ENCODE results near the gene COLEC11.
A peak's percentile ranks its signal among the peaks of the same experiment; 100 is the strongest.

The COLEC11 gene

GRCh38 chr2:3670941-3671340 is 76.0 kb downstream of the COLEC11 start:
- no peak for DNase-seq (ENCODE audit: low read depth, low spot score)

DNA sequence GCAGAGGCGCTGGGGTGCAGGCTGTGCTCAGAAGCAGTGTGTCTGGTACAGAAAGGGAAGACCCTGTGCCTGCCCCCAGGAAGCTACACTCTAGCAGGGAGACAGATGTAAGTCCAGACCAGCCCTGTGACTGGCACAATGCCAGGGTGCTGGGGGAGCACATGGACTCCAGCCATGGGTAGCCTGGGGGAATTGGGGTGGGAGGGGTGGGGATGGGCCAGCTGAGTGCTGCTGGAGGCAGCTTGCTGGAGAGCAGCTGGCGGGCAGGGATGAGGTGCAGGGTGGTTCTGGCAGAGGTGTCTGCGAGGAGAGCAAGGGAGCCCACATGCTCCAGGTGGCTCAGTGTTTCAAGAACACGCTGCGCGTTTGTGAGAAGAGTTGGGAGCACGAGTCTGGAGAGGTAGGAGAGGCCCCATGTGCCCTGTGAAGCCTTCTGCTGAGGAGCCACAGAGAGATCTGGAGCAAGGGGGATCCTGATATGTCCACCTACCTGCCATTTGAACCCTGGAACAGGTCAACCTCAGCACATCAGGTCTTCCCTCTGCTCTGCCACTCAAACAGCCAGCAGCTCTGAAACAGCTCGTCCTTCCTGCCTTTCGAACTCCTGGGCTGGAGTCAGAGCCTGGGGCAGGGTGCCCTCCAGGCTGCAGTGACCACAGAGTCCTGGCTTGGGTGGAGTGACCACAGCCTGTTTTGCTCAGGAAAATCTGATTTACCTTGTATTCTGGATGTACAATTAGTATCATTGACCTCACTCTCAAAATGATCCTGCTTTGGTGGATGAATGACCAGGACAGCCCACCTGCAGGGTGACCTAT is 78.2 kb downstream of the COLEC11 start:
- no peak for DNase-seq (ENCODE audit: low read depth, low spot score)

- DNase-seq (ENCODE audit: low read depth, low spot score) = no peak
These were observed 79.3 kb downstream of the COLEC11 start for GRCh38 chr2:3674066-3674845.

GRCh38 chr2:3675687-3676086 is 80.8 kb downstream of the COLEC11 start:
- no peak for DNase-seq (ENCODE audit: low read depth, low spot score)

- no peak for DNase-seq (ENCODE audit: low read depth, low spot score)
These were observed 82.5 kb downstream of the COLEC11 start for GRCh38 chr2:3677436-3677835.

DNA sequence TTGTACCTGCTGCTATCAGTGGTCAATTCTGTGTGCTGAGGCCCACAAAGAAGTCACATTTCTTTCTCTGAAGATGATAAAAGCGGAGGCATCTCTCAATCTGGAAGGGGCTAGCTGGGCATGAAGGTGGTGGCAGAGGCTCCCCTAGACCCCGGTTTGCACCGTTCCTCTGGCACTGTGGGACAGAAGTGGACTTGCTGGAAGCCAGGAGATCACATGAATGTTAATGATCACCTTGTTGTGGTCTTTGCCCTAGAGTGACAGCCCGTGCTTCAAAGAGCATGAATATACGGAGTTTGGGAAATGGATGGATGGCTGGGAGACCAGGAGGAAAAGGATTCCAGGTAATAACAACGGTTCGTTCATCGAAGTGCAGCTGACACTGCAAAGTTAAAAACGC is 83.3 kb downstream of the COLEC11 start:
- DNase-seq (ENCODE audit: low read depth, low spot score) = no peak

DNA sequence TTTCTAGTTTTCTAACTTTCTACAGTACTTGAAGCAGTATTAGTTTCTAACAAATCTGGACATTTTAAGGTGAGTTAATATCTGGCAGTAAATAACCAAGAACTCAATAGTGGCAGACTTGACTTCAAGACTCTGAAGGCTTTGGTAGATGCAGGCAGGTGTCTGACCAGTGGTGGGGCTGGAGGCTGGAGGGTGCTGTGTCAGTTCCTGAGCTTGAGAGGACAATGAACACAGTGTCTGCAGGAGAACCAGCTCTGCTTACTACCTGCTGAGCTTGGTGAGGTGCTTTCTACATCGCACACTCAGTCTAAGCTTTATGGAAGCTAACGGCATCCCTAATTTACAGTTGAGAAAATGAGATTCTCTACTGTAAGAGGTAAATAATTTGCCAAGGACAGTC is 84.3 kb downstream of the COLEC11 start:
- no peak for DNase-seq (ENCODE audit: low read depth, low spot score)

DNA sequence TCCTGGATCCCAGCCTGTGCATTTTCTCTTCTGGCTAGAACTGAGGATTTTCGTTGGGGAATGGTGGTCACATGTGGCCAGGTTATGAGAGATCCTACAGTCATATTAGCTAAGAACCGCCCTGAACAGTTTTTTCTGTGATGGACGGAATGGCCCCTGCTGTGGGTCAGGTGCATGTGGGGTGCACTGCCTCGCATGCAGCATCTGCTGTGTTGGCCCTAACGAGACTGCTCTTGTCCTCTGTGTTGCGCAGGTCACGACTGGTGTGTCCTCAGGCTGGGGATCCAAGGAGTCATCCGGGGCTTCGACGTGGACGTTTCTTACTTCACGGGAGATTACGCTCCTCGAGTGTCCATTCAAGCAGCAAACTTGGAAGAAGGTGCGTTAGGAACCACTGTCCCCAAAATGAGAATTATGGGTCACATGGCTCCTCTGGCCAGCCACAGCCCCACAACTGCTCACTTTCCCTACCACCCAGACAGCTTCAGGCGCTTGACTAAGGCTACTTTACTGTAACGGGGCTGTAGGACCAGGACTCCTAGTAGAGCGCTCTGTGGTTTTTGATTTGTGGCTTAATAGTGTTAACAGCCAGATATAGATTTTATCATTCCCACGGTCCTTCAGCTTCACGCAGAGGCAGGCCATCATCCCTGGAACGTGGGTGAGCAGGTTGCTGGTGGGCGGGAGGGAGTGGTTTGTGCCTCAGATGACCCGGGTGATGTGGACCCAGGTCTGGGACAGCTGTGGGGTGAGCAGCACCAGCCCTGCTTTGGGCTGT is 84.9 kb downstream of the COLEC11 start:
- no peak for DNase-seq (ENCODE audit: low read depth, low spot score)

DNA sequence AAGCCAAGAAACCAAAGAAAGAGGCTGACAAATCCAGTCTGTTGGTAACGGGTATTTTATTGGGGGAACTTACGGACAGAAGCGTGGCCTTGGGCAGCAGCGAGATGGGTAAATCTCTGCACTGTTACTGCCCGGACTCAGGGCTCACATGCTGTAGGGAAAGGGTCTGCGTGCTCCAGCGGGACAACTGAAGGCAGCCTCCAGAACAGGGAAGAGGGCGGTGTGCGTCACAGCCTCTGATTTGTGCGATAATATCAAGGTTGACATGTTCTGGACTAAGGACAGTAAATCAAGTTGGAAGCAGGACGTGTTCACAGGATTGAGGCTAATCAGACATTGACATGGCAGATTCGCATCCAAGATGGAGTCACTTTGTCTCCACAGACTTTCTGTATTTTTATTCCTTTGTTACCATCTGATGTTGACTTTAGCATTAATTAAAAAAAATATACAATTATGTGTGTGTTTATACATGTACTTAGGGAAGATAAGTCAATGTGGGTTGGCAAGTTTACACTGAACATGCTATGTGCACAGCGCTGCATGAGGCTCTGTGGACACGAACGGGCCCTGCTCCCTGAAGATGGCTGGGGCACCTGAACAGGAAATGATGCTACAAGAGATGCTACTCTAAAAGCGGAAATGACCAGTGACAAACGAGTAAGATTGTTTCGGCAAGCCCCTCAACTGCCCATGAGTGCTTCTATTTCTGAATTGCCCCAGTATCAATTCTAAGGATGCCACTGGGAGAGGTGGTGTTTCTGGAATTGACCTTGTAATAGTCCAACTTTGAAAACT is 85.8 kb downstream of the COLEC11 start:
- no peak for DNase-seq (ENCODE audit: low read depth, low spot score)

DNA sequence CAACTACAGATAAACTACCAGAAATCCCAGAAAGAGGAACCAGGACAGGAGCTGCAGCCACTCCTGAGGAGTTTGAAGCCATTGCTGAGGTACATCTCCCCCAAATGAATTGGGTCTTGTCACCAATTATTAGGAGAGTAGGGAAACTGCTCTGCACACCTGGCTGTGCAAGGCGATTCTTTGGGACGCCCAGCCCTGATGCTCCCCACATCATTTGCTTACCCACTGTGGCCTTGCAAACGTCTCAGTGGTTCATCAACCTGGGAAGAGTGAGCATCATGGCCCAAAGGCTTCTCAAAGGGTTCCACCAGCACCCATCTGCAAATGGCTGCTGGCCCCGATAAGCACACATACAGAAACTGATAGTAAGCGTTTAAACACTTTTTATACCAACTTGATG is 86.7 kb downstream of the COLEC11 start:
- no peak for DNase-seq (ENCODE audit: low read depth, low spot score)

- DNase-seq (ENCODE audit: low read depth, low spot score) = no peak
These were observed 87.9 kb downstream of the COLEC11 start for GRCh38 chr2:3682811-3683210.

DNA sequence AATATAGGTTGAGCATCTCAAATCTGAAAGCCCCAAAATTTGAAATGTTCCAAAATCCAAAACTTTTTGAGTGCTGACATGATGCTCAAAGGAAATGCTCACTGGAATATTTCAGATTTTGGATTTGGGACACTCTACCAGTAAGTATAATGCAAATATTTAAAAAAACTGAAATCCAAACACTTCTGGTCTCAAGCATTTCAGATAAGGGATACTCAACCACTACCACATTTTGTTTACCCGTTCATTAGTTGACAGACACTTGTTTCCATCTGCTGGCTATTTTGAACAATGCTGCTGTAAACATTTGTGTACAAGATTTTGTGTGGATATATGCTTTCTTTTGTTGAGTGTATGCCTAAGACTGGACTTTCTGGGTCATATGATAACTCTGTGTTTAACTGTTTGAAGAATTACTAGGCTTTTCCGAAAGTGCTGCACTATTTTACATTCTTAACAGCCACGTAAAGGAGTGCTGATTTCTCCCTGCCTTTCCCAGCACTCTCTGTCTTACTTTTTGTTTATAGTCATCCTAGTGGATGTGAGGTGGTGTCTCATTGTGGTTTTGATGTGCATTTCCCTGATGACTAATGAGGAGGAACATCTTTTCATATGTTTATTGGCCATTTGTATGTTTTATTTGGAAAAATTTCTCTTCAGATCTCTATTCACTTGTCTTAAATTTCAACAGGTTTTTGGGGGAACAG is 89.0 kb downstream of the COLEC11 start:
- DNase-seq (ENCODE audit: low read depth, low spot score) = no peak

DNA sequence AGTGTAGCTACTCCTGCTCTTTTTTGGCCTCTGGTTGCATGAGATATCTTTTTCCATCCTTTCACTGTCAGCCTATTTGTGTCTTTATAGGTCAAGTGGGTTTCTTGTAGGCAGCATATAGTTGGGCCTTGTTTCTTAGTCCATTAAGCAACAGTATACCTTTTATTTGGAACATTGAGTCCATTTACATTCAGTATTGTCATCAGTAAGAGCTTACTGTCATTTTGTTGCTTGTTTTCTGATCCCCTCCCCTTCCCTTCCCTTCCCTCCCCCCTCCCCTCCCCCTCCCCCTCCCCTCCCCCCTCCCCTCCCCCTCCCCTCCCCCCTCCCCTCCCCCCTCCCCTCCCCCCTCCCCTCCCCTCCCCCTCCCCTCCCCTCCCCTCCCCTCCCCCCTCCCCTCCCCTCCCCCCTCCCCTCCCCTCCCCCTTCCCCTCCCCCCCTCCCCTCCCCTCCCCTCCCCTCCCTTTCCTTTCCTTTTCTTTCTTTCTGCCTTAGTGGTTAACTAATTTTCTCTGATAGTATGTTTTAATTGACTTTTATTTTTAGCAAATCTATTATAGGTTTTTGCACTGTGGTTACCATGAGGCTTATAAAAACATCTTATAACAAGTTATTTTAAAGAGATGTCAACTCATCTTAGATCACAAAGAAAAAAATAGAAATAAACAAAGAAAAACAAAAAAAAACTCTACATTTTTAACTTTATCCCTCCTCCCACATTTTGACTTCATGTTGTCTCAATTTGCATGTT is 95.3 kb downstream of the COLEC11 start:
- no peak for DNase-seq (ENCODE audit: low read depth, low spot score)

DNA sequence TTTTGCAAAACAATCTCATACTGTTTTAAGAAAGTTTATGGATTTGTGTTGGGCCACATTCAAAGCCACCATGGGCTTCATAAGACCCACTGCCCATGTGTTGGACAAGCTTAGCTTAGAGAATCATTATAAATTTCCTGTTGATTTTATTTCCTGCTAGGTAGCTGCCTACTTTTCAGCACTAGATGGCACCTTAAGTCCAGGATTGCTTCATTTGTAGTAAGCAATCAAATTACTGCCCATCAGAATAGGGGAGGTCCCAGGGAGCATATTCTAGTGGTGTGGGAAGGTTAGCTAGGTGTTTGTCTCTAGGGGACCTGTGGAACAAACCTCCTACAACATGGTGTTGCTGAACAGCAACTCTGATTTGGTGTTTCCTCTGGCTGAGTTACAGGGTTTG is 97.5 kb downstream of the COLEC11 start:
- DNase-seq (ENCODE audit: low read depth, low spot score) = peak; percentile 7
